Measurements from ENCODE around the gene PRRT1B.

DNA sequence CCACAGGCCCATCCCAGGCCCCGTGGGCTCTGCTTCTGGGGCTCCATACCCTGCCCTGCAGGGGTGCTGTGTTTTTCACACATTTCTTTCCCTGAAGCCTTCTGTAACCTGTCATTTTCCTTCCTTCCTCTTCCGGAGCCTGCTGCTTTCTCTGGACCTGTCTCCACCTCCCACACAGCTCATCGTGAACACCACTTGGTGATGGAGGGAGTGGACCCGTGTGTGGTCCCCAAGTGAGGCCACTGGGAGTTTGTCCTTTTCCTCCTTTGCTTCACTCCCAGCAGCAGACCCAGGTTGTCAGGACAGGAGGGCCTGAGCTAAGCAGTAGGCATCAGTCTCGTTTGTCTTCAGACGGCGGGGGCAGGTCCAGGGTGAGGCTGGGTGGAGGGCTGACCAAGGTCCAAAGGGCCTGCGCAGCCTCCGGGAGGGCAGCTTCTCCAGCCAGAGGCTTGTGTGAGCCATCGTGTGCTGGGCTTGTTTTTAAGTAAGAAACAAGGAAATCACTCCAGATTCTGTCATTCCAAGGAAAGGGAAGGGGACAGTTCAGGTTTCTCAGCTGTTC is 48.4 kb upstream of the PRRT1B start:
- TF ChIP-seq, protein P1, sequence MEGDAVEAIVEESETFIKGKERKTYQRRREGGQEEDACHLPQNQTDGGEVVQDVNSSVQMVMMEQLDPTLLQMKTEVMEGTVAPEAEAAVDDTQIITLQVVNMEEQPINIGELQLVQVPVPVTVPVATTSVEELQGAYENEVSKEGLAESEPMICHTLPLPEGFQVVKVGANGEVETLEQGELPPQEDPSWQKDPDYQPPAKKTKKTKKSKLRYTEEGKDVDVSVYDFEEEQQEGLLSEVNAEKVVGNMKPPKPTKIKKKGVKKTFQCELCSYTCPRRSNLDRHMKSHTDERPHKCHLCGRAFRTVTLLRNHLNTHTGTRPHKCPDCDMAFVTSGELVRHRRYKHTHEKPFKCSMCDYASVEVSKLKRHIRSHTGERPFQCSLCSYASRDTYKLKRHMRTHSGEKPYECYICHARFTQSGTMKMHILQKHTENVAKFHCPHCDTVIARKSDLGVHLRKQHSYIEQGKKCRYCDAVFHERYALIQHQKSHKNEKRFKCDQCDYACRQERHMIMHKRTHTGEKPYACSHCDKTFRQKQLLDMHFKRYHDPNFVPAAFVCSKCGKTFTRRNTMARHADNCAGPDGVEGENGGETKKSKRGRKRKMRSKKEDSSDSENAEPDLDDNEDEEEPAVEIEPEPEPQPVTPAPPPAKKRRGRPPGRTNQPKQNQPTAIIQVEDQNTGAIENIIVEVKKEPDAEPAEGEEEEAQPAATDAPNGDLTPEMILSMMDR (conservative IDR thresholded peaks at IDR 0.05 in 1 of 2, IDR thresholded peaks at IDR 0.05 in 1 of 2; ENCODE audit: low read depth in 1 of 2, low read length in 2 of 2) = no peak
- no peak for TF ChIP-seq EZH2 (IDR thresholded peaks at IDR 0.05; ENCODE audit: low read length, missing control alignments)

Measured in fibroblast of lung (primary cell).